ENCODE measurements around the gene AKT1. TPM values are rescaled to one million over a fixed set of nuclear protein-coding genes. Genes with fewer than 3 reads are reported as not detected.

AKT1 gene
- total RNA-seq, 1 donor from 2014 or later: 155 TPM

DNA sequence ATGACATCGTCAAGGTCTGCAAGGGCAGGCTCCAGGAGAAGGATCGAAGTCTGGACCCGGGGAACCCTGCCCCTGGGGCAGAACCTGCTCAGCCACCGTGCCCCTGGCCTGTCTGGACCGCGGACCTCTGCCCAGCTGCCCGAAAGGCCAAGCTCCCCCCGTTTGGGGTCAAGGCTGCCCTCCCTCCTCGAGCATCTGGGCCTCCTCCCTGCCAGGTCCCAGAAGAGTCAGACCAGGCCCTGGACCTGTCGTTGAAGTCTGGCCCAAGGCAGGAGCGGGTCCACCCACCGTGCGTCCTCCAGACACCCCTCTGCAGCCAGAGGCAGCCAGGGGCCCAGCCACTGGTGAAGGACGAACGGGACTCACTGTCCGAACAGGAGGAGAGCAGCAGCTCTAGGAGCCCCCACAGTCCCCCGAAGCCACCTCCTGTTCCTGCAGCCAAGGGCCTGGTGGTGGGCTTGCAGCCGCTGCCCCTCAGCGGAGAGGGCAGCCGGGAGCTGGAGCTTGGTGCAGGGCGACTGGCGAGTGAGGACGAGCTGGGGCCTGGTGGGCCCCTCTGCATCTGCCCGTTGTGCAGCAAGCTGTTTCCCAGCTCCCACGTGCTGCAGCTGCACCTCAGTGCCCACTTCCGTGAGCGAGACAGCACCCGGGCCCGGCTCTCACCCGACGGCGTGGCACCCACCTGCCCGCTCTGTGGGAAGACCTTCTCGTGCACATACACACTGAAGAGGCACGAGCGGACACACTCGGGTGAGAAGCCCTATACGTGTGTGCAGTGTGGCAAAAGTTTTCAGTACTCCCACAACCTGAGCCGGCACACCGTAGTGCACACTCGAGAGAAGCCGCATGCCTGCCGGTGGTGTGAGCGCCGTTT is 6.2 kb upstream of the AKT1 start:
- Histone ChIP-seq H3K79me2 (ENCODE audit: insufficient read depth, low read length) (no peaks in the 10 kb centered on the region), H3K27ac (ENCODE audit: low read depth, low read length) (no peak overlapping the region), H3K36me3 (ENCODE audit: insufficient read depth, low read length) (no peaks in the 10 kb centered on the region), H3K4me2 (ENCODE audit: low read length) (peak overlapping the region; percentile 95), H3K9me3 (ENCODE audit: insufficient read depth, low read depth, low read length) (no peaks in the 10 kb centered on the region), H3K4me3 (ENCODE audit: insufficient read depth, low read depth, low read length) (peak overlapping the region; percentile 67), H3K9ac (ENCODE audit: low read length) (no peak overlapping the region), H3K4me1 (ENCODE audit: insufficient read depth, low read length) (peaks cover 24% of the 10 kb centered on the region), H4K20me1 (ENCODE audit: insufficient read depth, low read length) (peaks cover 32% of the 10 kb centered on the region), H3K27me3 (ENCODE audit: insufficient read depth, low read length) (peaks cover 3% of the 10 kb centered on the region), H2AFZ (ENCODE audit: low read depth, low read length) (no peak overlapping the region)
- no peak for FAIRE-seq
- Mint-ChIP-seq H3K27me3 (ENCODE audit: low read depth, unreplicated experiment) (no peaks in the 10 kb centered on the region), H3K27ac (ENCODE audit: unreplicated experiment) (no peak overlapping the region), H3K4me1 (ENCODE audit: low read depth, unreplicated experiment) (peaks cover 20% of the 10 kb centered on the region), H3K4me3 (ENCODE audit: unreplicated experiment) (peak overlapping the region; percentile 81), H3K9me3 (ENCODE audit: unreplicated experiment) (no peaks in the 10 kb centered on the region), H3K36me3 (ENCODE audit: low read depth, unreplicated experiment) (peaks cover 2% of the 10 kb centered on the region)
- no peak for DNase-seq (ENCODE audit: low read depth)
- TF ChIP-seq, protein P1, sequence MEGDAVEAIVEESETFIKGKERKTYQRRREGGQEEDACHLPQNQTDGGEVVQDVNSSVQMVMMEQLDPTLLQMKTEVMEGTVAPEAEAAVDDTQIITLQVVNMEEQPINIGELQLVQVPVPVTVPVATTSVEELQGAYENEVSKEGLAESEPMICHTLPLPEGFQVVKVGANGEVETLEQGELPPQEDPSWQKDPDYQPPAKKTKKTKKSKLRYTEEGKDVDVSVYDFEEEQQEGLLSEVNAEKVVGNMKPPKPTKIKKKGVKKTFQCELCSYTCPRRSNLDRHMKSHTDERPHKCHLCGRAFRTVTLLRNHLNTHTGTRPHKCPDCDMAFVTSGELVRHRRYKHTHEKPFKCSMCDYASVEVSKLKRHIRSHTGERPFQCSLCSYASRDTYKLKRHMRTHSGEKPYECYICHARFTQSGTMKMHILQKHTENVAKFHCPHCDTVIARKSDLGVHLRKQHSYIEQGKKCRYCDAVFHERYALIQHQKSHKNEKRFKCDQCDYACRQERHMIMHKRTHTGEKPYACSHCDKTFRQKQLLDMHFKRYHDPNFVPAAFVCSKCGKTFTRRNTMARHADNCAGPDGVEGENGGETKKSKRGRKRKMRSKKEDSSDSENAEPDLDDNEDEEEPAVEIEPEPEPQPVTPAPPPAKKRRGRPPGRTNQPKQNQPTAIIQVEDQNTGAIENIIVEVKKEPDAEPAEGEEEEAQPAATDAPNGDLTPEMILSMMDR (IDR thresholded peaks at IDR 0.05; ENCODE audit: insufficient read depth, low read depth, low read length): no peak
- no peak for TF ChIP-seq EZH2 (IDR thresholded peaks at IDR 0.05; ENCODE audit: insufficient read depth, low read length)

DNA sequence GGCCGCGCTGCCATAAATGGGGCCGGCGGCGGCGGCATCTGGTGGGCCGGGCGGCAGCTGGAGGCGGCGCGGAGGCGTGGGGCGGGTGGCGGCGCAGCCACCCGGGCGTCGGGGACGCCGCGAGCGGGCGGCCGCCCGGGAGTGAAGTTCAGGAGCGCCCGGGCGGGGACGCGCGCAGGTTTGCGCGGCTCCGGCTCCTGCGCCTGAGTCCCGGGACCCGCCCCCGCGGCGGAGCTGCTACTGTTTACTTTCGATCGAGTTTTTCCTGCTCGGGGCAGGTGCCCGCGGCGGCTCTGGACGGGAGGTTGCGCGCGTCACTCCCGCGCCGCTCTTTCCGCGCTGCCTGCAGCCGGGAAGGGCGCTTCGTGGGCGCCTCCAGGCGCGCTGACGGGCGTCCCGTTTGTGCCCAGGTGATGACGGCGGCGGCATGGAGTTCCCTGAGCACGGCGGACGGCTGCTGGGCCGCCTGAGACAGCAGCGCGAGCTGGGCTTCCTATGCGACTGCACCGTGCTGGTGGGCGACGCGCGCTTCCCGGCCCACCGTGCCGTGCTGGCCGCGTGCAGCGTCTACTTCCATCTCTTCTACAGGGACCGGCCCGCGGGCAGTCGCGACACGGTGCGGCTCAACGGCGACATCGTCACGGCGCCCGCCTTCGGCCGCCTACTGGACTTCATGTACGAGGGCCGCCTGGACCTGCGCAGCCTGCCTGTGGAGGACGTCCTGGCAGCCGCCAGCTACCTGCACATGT is 5.4 kb upstream of the AKT1 start, which contains the start of gene ZBTB42:
ZBTB42 (plus strand) TSS at position 331 of the 749 bp plus-strand sequence; CDS start at position 428, 97 bp downstream.
- FAIRE-seq (no peak), DNase-seq (ENCODE audit: low read depth) (peak; percentile 39)
- Mint-ChIP-seq H3K9me3 (ENCODE audit: unreplicated experiment) (no peaks in the 10 kb centered on the region), H3K27ac (ENCODE audit: unreplicated experiment) (peak within 1 kb of the TSS; percentile 94), H3K4me3 (ENCODE audit: unreplicated experiment) (peak within 1 kb of the TSS; percentile 85), H3K4me1 (ENCODE audit: low read depth, unreplicated experiment) (peaks cover 22% of the 10 kb centered on the region), H3K27me3 (ENCODE audit: low read depth, unreplicated experiment) (no peaks in the 10 kb centered on the region), H3K36me3 (ENCODE audit: low read depth, unreplicated experiment) (peaks cover 2% of the 10 kb centered on the region)
- no peak for TF ChIP-seq EZH2 (IDR thresholded peaks at IDR 0.05; ENCODE audit: insufficient read depth, low read length)
- TF ChIP-seq, protein P1 (IDR thresholded peaks at IDR 0.05; ENCODE audit: insufficient read depth, low read depth, low read length): no peak
- Histone ChIP-seq H3K4me3 (ENCODE audit: insufficient read depth, low read depth, low read length) (peak within 1 kb of the TSS; percentile 67), H3K79me2 (ENCODE audit: insufficient read depth, low read length) (no peaks in the 10 kb centered on the region), H2AFZ (ENCODE audit: low read depth, low read length) (peak within 1 kb of the TSS; percentile 78), H3K4me1 (ENCODE audit: insufficient read depth, low read length) (peaks cover 25% of the 10 kb centered on the region), H4K20me1 (ENCODE audit: insufficient read depth, low read length) (peaks cover 27% of the 10 kb centered on the region), H3K27ac (ENCODE audit: low read depth, low read length) (no peak within 1 kb of the TSS), H3K4me2 (ENCODE audit: low read length) (peak within 1 kb of the TSS; percentile 95), H3K9ac (ENCODE audit: low read length) (peak within 1 kb of the TSS; percentile 81), H3K27me3 (ENCODE audit: insufficient read depth, low read length) (peaks cover 3% of the 10 kb centered on the region), H3K9me3 (ENCODE audit: insufficient read depth, low read depth, low read length) (no peaks in the 10 kb centered on the region), H3K36me3 (ENCODE audit: insufficient read depth, low read length) (no peaks in the 10 kb centered on the region)
